Measurements from ENCODE around the gene B3GNT3.

The B3GNT3 gene

DNA sequence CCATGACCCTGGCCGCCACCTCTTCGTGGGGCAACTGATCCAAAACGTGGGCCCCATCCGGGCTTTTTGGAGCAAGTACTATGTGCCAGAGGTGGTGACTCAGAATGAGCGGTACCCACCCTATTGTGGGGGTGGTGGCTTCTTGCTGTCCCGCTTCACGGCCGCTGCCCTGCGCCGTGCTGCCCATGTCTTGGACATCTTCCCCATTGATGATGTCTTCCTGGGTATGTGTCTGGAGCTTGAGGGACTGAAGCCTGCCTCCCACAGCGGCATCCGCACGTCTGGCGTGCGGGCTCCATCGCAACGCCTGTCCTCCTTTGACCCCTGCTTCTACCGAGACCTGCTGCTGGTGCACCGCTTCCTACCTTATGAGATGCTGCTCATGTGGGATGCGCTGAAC is 16.7 kb downstream of the B3GNT3 start:
- H3K27me3 ChIP-seq (ENCODE audit: control insufficient read depth, insufficient read depth, low read length) = peaks cover 3% of the 10 kb centered on the region
- peaks cover 3% of the 10 kb centered on the region for H3K36me3 ChIP-seq (ENCODE audit: control insufficient read depth, insufficient read depth, low read length)
- H3K4me3 ChIP-seq (ENCODE audit: low read length) = no peak overlapping the region
- no peak overlapping the region for H3K27ac ChIP-seq (ENCODE audit: low read depth, low read length)
- H3K4me1 ChIP-seq (ENCODE audit: control insufficient read depth, insufficient read depth, low read length) = no peaks in the 10 kb centered on the region
- H3K9ac ChIP-seq (ENCODE audit: low read length) = no peak overlapping the region

DNA sequence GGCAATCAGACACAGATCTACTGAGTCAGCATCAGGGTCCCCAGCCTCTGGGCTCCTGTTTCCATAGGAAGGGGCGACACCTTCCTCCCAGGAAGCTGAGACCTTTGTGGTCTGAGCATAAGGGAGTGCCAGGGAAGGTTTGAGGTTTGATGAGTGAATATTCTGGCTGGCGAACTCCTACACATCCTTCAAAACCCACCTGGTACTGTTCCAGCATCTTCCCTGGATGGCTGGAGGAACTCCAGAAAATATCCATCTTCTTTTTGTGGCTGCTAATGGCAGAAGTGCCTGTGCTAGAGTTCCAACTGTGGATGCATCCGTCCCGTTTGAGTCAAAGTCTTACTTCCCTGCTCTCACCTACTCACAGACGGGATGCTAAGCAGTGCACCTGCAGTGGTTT is 17.2 kb downstream of the B3GNT3 start:
- peaks cover 3% of the 10 kb centered on the region for H3K36me3 ChIP-seq (ENCODE audit: control insufficient read depth, insufficient read depth, low read length)
- H3K9ac ChIP-seq (ENCODE audit: low read length) = no peak overlapping the region
- H3K4me1 ChIP-seq (ENCODE audit: control insufficient read depth, insufficient read depth, low read length) = no peaks in the 10 kb centered on the region
- H3K4me3 ChIP-seq (ENCODE audit: low read length) = no peak overlapping the region
- H3K27ac ChIP-seq (ENCODE audit: low read depth, low read length) = no peak overlapping the region
- H3K27me3 ChIP-seq (ENCODE audit: control insufficient read depth, insufficient read depth, low read length) = peaks cover 3% of the 10 kb centered on the region

DNA sequence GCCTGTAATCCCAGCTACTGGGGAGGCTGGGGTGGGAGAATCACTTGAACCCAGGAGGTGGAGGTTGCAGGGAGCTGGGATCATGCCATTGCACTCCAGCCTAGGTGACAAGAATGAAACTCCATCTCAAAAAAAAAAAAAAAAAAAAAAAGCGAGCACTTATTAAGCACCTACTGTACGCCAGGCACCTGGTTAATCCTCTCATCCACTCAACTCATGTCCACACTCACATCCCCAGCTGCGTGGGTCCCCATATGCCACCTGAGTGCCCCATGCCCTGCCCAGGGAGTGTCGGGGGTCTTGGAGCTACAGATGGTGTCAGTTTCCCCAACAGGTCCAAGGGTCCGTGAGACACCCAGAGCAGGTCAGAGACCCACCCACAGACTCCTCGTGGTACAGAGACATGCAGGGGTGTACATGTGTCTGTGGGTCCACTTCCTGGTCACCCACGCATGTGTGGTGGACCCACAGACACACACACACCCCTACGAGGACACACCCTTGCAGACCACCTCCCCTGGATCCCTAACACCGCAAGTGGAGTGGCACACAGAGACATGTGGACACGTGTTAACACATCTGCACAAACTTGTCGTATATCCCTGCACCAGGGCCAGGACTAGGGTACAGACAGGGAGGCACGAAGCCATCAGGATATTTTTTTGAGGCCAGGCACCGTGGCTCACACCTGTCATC is 22.9 kb downstream of the B3GNT3 start:
- Histone ChIP-seq H3K4me1 (ENCODE audit: control insufficient read depth, insufficient read depth, low read length) (no peaks in the 10 kb centered on the region), H3K36me3 (ENCODE audit: control insufficient read depth, insufficient read depth, low read length) (no peaks in the 10 kb centered on the region), H3K27ac (ENCODE audit: low read depth, low read length) (no peak overlapping the region), H3K4me3 (ENCODE audit: low read length) (no peak overlapping the region), H3K9ac (ENCODE audit: low read length) (no peak overlapping the region), H3K27me3 (ENCODE audit: control insufficient read depth, insufficient read depth, low read length) (peaks cover 3% of the 10 kb centered on the region)

DNA sequence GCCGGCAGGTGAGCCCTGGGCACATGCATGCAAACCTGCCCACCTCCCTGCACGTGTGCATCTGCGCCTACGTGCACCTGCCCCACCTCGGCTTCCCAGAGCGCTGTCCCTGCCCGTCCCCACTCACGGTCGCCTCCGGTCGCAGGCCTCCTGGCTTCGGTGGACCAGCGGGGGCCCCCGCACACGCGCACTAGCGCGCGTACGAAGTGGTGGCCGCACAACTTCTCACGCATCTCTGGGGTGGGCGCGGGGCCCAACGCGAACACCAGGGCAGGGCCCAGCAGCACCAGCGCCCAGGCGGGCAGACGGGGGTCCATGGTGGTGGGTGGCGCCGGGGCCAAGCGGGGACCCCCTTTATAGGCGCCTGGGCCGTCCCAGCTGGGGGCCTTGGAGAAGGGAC is 26.3 kb downstream of the B3GNT3 start, which contains the start of gene INSL3:
Gene INSL3, minus strand, starts transcription at position 330 of the 400 bp plus-strand sequence. Its CDS starts 13 bp downstream, at position 317.
- H3K4me3 ChIP-seq (ENCODE audit: low read length) = no peak within 1 kb of the TSS
- no peak within 1 kb of the TSS for H3K27ac ChIP-seq (ENCODE audit: low read depth, low read length)
- no peaks in the 10 kb centered on the region for H3K4me1 ChIP-seq (ENCODE audit: control insufficient read depth, insufficient read depth, low read length)
- H3K27me3 ChIP-seq (ENCODE audit: control insufficient read depth, insufficient read depth, low read length) = peaks cover 5% of the 10 kb centered on the region
- H3K9ac ChIP-seq (ENCODE audit: low read length) = no peak within 1 kb of the TSS
- no peaks in the 10 kb centered on the region for H3K36me3 ChIP-seq (ENCODE audit: control insufficient read depth, insufficient read depth, low read length)

DNA sequence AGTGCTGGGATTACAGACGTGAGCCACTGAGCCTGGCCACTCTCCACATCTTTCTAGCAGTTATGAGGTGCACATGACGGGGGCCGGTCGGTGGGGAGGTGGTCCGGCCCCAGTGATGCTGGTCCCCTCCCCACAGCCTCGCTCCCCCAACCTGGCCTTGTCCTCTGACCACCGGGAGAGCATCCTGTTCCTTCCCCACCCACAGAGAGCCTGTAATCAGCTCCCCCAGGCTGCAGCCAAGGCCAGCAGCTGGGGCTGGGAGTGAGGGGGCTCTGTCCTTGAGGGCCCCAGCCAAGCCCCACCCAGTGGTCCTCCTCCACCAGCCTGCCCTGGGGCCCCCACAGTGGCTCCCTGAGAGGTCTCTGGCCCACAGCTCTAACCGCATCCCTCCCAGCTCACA is 29.4 kb downstream of the B3GNT3 start:
- Histone ChIP-seq H3K27me3 (ENCODE audit: control insufficient read depth, insufficient read depth, low read length) (peaks cover 5% of the 10 kb centered on the region), H3K4me3 (ENCODE audit: low read length) (no peak overlapping the region)

DNA sequence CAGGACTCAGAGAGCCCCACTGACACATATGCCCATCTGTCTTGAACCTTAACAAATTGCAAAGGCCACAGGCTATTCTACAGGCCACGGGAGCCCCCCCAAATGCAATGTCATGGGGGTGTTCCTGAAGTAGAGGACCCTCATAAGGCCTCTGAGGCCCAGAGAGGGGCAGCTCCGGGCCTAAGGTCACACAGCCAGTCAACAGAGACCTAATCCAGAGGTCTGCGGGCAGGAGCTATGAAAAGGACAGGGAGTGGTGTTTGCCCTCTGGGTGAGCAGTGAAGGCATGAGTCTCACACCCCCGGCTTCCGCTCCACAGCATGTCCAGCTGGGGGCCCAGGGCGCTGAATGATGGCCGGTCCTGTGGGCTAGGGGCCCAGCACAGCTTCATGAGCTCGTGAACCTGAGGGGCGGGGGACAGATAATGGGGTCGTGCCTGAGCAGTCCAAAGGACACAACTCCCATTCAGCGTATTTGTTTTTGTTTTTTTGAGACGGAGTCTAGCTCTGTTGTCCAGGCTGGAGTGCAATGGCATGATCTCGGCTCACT is 31.6 kb downstream of the B3GNT3 start:
- H3K36me3 ChIP-seq (ENCODE audit: control insufficient read depth, insufficient read depth, low read length) = no peaks in the 10 kb centered on the region
- H3K27ac ChIP-seq (ENCODE audit: low read depth, low read length) = no peak overlapping the region
- H3K9ac ChIP-seq (ENCODE audit: low read length) = no peak overlapping the region
- H3K4me3 ChIP-seq (ENCODE audit: low read length) = no peak overlapping the region
- H3K4me1 ChIP-seq (ENCODE audit: control insufficient read depth, insufficient read depth, low read length) = no peaks in the 10 kb centered on the region
- peaks cover 5% of the 10 kb centered on the region for H3K27me3 ChIP-seq (ENCODE audit: control insufficient read depth, insufficient read depth, low read length)

More for the DNA sequence above, 29.4 kb downstream of the B3GNT3 start:
- Histone ChIP-seq H3K9ac (ENCODE audit: low read length) (no peak overlapping the region), H3K4me1 (ENCODE audit: control insufficient read depth, insufficient read depth, low read length) (no peaks in the 10 kb centered on the region), H3K27ac (ENCODE audit: low read depth, low read length) (no peak overlapping the region), H3K36me3 (ENCODE audit: control insufficient read depth, insufficient read depth, low read length) (no peaks in the 10 kb centered on the region)

DNA sequence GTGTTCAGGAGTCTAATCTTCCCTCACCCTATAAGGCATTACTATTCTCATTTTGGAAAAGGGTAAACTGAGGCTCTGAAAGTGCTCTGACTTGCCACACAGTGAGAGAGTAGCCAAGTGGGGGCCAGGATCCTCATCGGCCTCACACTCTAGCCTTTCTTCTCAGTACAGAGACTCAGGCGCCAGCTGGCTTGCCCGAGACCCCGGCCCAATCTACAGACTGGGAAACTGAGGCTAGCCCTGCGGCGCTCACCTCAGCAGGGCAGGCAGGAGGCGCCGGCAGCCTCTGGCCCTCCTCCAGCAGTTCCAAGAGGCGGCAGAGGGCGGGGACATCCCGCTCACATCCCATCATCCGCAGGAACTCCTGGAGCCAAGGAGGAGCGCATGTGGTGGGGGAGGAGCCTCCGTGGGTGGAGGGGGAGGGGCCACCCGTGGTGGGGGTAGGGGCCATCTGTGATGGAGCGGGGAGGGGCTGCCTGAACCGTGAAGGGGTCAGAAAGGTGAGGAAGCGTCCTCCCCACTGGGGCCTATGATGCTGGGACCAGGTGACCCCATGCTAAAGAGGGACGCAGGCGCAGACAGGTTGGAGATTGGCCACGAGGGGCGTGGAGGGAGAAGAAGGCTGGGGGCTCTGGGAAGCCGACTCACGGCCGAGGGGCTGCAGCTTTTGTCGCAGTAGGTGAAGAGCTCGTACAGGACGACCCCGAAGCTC is 35.1 kb downstream of the B3GNT3 start:
- H3K4me3 ChIP-seq (ENCODE audit: low read length) = peak overlapping the region; percentile 52
- no peaks in the 10 kb centered on the region for H3K36me3 ChIP-seq (ENCODE audit: control insufficient read depth, insufficient read depth, low read length)
- H3K4me1 ChIP-seq (ENCODE audit: control insufficient read depth, insufficient read depth, low read length) = no peaks in the 10 kb centered on the region
- H3K9ac ChIP-seq (ENCODE audit: low read length) = no peak overlapping the region
- no peak overlapping the region for H3K27ac ChIP-seq (ENCODE audit: low read depth, low read length)
- H3K27me3 ChIP-seq (ENCODE audit: control insufficient read depth, insufficient read depth, low read length) = peaks cover 4% of the 10 kb centered on the region

DNA sequence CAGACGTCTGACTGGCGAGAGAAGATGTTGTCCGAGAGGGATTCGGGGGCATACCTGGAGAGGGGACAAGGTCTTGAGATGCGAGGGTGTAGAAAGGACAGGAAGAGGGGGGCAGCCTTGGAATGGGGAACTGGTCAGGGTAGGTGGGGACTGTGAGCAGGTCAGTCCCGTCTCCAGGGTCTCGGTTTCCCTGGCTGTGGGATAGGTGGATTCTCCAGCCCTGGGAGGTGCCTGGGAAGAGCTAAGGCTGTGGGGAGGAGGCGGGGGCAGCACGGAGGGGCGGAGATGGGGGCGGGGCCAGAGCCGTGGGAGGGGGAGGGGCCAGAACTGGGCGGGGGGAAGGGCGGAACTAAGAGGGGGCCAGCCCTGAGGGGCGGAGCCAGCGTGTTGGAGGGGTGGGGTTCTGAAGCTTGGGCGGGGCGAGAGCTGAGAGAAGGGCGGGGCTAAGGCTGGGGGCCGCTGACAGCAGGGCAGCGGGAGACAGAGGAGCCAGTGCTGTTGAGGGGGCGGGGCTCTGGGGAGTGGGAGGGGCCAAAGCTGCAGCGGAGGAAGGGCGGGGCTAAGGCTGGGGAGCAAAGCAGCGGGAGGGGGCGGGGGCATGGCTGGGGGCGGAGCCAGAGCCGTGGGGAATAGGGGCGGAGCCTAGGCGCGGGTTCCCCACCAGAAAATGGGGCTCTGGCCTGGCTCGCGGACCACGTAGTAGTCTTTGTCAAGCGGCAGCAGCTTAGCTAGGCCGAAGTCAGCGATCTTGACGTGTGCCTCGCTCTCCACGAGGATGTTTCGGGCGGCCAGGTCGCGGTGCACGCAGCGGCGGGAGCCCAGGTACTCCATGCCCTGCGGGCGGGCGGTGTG is 35.9 kb downstream of the B3GNT3 start:
- H3K27ac ChIP-seq (ENCODE audit: low read depth, low read length) = no peak overlapping the region
- H3K27me3 ChIP-seq (ENCODE audit: control insufficient read depth, insufficient read depth, low read length) = no peaks in the 10 kb centered on the region

DNA sequence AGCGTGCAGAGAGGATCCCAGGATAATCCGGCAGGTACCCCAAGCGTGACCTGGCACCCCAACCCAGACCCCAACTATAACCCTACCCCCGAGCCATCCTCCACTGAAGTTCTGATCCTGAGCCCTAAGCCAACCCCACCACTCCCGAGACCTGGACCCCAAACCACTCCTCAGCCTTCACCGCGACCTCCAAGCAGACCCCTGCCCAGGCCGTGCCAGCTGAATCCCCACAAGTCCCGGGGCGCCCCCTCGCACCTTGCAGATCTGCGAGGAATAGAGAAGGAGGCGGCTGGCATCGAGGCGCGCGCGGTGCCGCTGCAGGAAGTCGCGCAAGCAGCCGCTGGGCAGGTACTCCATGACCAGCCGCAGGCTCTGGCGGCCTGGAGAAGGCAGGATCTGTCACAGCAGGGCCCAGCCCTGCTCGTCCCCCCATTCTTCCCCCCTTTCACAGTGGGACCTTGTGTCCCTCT is 36.5 kb downstream of the B3GNT3 start:
- Histone ChIP-seq H3K27me3 (ENCODE audit: control insufficient read depth, insufficient read depth, low read length) (no peaks in the 10 kb centered on the region), H3K4me3 (ENCODE audit: low read length) (peak overlapping the region; percentile 14), H3K27ac (ENCODE audit: low read depth, low read length) (no peak overlapping the region), H3K9ac (ENCODE audit: low read length) (no peak overlapping the region), H3K36me3 (ENCODE audit: control insufficient read depth, insufficient read depth, low read length) (no peaks in the 10 kb centered on the region), H3K4me1 (ENCODE audit: control insufficient read depth, insufficient read depth, low read length) (no peaks in the 10 kb centered on the region)

More for the DNA sequence above, 35.9 kb downstream of the B3GNT3 start:
- Histone ChIP-seq H3K9ac (ENCODE audit: low read length) (no peak overlapping the region), H3K4me1 (ENCODE audit: control insufficient read depth, insufficient read depth, low read length) (no peaks in the 10 kb centered on the region), H3K36me3 (ENCODE audit: control insufficient read depth, insufficient read depth, low read length) (no peaks in the 10 kb centered on the region), H3K4me3 (ENCODE audit: low read length) (peak overlapping the region; percentile 52)

DNA sequence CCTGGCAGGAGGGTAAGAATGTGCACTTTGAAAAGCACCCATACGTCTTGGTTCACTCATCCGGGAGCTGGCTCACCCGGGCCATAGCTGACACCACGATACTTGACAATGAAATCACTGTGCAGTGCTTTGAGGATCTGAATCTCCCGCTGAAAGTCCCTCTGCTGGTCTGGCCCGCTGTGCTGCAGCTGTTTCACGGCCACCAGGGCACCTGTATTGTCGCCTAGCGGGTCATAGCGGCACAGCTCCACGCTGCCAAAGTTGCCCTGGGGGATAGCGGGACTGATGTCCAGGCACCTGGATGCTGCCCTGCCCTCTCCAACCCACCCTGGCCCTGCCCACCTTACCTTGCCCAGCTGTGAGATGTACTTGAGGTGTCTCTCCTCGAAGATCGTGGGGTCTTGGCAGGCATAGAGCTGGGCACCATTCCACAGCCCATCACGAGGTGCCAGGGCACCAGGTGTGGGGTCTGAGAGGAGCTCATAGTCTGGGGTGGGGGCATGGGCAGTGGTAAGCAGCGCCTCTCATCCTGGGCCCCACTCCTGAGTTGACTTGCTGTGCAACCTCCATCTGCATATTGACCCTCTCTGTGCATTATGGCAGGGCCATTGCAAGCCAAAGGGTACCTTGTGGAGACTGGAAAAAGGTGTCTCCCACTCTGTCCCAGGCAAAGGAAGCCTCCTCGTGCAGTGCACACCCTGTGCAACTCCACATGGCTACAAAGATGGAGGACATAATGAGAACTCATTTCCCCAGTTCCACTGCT is 37.7 kb downstream of the B3GNT3 start:
- Histone ChIP-seq H3K9ac (ENCODE audit: low read length) (no peak overlapping the region), H3K27ac (ENCODE audit: low read depth, low read length) (no peak overlapping the region), H3K27me3 (ENCODE audit: control insufficient read depth, insufficient read depth, low read length) (no peaks in the 10 kb centered on the region), H3K36me3 (ENCODE audit: control insufficient read depth, insufficient read depth, low read length) (no peaks in the 10 kb centered on the region), H3K4me1 (ENCODE audit: control insufficient read depth, insufficient read depth, low read length) (no peaks in the 10 kb centered on the region), H3K4me3 (ENCODE audit: low read length) (no peak overlapping the region)

DNA sequence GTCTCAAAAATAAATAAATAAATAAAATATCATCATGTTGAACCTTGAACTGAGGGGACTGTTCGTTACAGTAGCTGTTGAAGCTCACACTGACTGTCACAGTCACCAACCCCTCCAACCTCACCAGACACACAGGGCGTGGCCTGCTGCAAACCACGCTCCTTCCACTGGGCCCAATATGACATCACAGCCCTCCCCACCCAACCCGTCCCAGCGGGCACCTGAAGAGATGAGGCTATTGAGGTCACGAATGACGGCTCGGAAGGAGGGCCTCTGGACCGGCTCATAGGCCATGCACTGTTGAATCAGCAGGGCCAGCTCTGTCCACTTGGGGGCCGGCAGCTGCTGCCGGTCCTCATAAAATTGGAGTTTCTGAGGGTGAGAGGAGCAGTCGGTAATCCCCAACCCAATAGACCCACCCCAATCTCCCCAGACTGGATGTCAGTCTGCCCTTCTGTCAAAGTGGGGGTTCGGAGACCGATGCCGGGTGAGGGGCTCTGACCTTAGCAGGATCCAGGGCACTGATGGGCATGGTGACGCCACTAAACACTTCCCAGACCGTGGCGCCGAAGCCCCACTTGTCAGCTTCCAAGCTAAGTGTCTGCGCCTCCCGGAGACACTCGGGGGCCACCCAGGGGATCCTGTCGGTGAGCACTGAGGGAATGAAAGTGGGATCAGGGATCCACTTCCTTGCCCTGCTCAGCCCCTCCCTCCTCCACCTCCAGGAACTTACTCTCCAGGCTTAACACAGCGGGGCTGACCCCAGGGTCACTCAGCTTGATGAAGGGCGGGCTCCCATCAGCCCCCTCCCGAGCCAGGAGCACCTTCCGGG is 39.6 kb downstream of the B3GNT3 start:
- Histone ChIP-seq H3K27ac (ENCODE audit: low read depth, low read length) (no peak overlapping the region), H3K4me3 (ENCODE audit: low read length) (no peak overlapping the region), H3K27me3 (ENCODE audit: control insufficient read depth, insufficient read depth, low read length) (no peaks in the 10 kb centered on the region), H3K36me3 (ENCODE audit: control insufficient read depth, insufficient read depth, low read length) (peaks cover 2% of the 10 kb centered on the region), H3K4me1 (ENCODE audit: control insufficient read depth, insufficient read depth, low read length) (no peaks in the 10 kb centered on the region), H3K9ac (ENCODE audit: low read length) (no peak overlapping the region)
